ENCODE measurements around the gene SCN11A. TPM values are rescaled to one million over a fixed set of nuclear protein-coding genes. Genes with fewer than 3 reads are reported as not detected.
A peak's percentile ranks its signal among the peaks of the same experiment; 100 is the strongest.

Gene SCN11A
- total and polyA plus RNA-seq, 9 of the 15 experiments (the other 6 are each of a cell fraction or from before 2014, with no cell fraction given), result 0.01 to 0.05 (median 0.04) TPM; not detected in 6

GRCh38 chr3:39021465-39022285 is 30.1 kb downstream of the SCN11A start (continued):
- TF ChIP-seq HNRNPLL (IDR thresholded peaks at IDR 0.05; ENCODE audit: low read depth, low read length, poor library complexity, severe bottlenecking) (no peak), BRCA1 (IDR thresholded peaks at IDR 0.05) (no peak), BRCA1 (CRISPR knock-in tag; IDR thresholded peaks at IDR 0.05) (no peak), ZNF589 (CRISPR knock-in tag; IDR thresholded peaks at IDR 0.05; ENCODE audit: low read depth) (no peak), CBX2 (IDR thresholded peaks at IDR 0.05; ENCODE audit: insufficient read depth, low read length, poor library complexity, severe bottlenecking) (no peak), MTA3 (IDR thresholded peaks at IDR 0.05; ENCODE audit: borderline replicate concordance) (no peak; the same call in 1 of the 2 replicates), ATF6 (CRISPR knock-in tag; IDR thresholded peaks at IDR 0.05) (no peak), NFE2 (IDR thresholded peaks at IDR 0.05; ENCODE audit: low read depth) (peak; percentile 82), ZNF518B (CRISPR knock-in tag; IDR thresholded peaks at IDR 0.05) (no peak)
